Measurements from ENCODE around the gene MPND.

DNA sequence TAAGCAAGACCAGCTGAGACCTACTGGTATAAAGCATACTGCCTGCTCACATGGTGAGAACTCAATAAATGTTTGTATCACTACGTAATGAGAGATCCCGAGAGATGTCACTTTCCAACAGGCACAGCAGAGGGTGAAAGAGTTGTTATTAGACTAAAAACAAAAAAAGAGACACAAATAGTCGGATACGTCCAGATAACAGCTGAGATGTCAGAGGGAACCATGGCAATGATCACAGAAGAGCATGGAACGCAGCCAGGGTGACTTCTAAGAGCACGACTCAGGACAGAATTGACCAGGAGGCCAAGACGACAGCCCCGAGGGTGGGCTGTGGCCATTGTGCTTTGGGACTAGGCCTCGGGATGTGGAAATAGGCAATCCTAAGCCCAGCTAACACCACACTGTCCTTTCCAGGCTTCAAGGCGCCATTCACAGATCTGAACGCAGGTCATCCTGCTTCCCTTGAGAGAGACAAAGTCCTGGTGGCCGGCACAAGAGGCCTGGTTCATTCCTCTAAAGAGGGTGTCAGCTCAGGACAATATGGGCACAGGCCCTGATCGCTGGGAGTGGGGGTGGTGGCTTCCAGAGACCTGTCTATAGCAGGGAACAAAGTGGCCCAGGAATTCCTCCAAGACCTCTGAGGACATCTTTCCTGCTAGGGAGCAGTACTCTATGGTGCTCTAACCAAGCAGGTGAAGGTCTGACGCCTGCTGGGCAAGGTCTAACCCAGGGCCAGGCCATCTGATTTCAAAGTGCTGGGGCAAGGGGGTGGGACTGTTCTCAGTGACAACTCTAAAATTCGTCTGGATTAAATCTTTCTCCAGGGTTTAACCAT is 53.8 kb downstream of the MPND start:
- TF ChIP-seq CTCF (IDR thresholded peaks at IDR 0.05) (no peak), POLR2A (IDR thresholded peaks at IDR 0.05) (no peak)

Measured in Peyer's patch (tissue), 4 donors.